Left renal pelvis (tissue), 4 donors: ENCODE results near the gene PTGIS. TPM values are rescaled to one million over a fixed set of nuclear protein-coding genes. Genes with fewer than 3 reads are reported as not detected.

ENCODE experiments used
- DNase-seq, 4 donors: peaks; one replicate each; pipeline ENCODE4 v3.0.0-alpha.2; 2013; ENCODE audit warnings: low read depth in 4 of 4, low spot score in 3 of 4
- polyA plus RNA-seq, 4 donors: library from polyadenylated mRNA; unstranded; fragments of 120-200 nt; gene quantifications; one replicate each; pipeline ENCODE4 v1.2.1, GENCODE V29; 2013; ENCODE audit not compliant: insufficient read length in 4 of 4

The PTGIS gene
- polyA plus RNA-seq, 4 donors = 30.9 to 134 (median 37.4) TPM

- peak; percentile 36 to 76 (median 52) for DNase-seq
Measured at GRCh38 chr20:49505518-49505917, 62.4 kb downstream of the PTGIS start.

- DNase-seq = no peak
Measured at GRCh38 chr20:49503176-49503575, 64.8 kb downstream of the PTGIS start.

GRCh38 chr20:49501917-49502316 is 66.0 kb downstream of the PTGIS start:
- DNase-seq = no peak

- no peak for DNase-seq
Measured at GRCh38 chr20:49497398-49497669, 70.6 kb downstream of the PTGIS start.

- no peak for DNase-seq
Measured at GRCh38 chr20:49496553-49497397, 71.2 kb downstream of the PTGIS start.

GRCh38 chr20:49496043-49496442 is 71.9 kb downstream of the PTGIS start:
- DNase-seq = no peak

- DNase-seq = no peak
Measured at GRCh38 chr20:49490689-49491088, 77.2 kb downstream of the PTGIS start.

GRCh38 chr20:49489688-49490087 is 78.2 kb downstream of the PTGIS start:
- no peak for DNase-seq

- no peak for DNase-seq
Measured at GRCh38 chr20:49486064-49486463, 81.9 kb downstream of the PTGIS start.

GRCh38 chr20:49485563-49485962 is 82.4 kb downstream of the PTGIS start:
- no peak for DNase-seq

- peak in 3 of 4 donors; percentile 29 to 67 (median 50) for DNase-seq
Measured at GRCh38 chr20:49484180-49485140, 83.5 kb downstream of the PTGIS start.

- no peak for DNase-seq
Measured at GRCh38 chr20:49483696-49484123, 84.2 kb downstream of the PTGIS start.

GRCh38 chr20:49483018-49483695 is 84.8 kb downstream of the PTGIS start:
- no peak for DNase-seq

- DNase-seq = peak; percentile 59 to 71 (median 66)
Measured at GRCh38 chr20:49482621-49483017, 85.3 kb downstream of the PTGIS start, which contains the start of gene KCNB1. Gene KCNB1 (minus strand): TSS chr20:49482668. CDS start chr20:49482480, 188 bp downstream.

GRCh38 chr20:49482173-49482572 is 85.8 kb downstream of the PTGIS start:
- DNase-seq = no peak

- DNase-seq = no peak
Measured at GRCh38 chr20:49481116-49481515, 86.8 kb downstream of the PTGIS start.

GRCh38 chr20:49480236-49480635 is 87.7 kb downstream of the PTGIS start:
- DNase-seq = no peak

- DNase-seq = no peak
Measured at GRCh38 chr20:49479785-49480184, 88.2 kb downstream of the PTGIS start.

GRCh38 chr20:49478754-49479689 is 88.9 kb downstream of the PTGIS start:
- DNase-seq = no peak

GRCh38 chr20:49478266-49478665 is 89.7 kb downstream of the PTGIS start:
- DNase-seq = no peak
